Neural crest cell (in vitro differentiated cells): ENCODE data around the gene ATP6V0A1. TPM values are rescaled to one million over a fixed set of nuclear protein-coding genes. Genes with fewer than 3 reads are reported as not detected.

ENCODE experiments used
- DNase-seq: peaks from one replicate; pipeline ENCODE4 v3.0.0; 2021; ENCODE audit warnings: low read depth, mixed read lengths, low spot score
- H3K27ac Mint-ChIP-seq: one replicate; pipeline ENCODE4 v1.8.0; 2021; ENCODE audit warnings: mild to moderate bottlenecking, mixed read lengths; ENCODE audit not compliant: unreplicated experiment
- H3K27me3 Mint-ChIP-seq: 2 replicates; pipeline ENCODE4 v1.8.0; 2021; ENCODE audit warnings: low read depth, mild to moderate bottlenecking, mixed read lengths
- H3K36me3 Mint-ChIP-seq: 2 replicates; pipeline ENCODE4 v1.8.0; 2021; ENCODE audit warnings: low read depth, mild to moderate bottlenecking, mixed read lengths
- H3K4me1 Mint-ChIP-seq: 2 replicates; pipeline ENCODE4 v1.8.0; 2021; ENCODE audit warnings: mixed read lengths
- H3K4me3 Mint-ChIP-seq: one replicate; pipeline ENCODE4 v1.8.0; 2021; ENCODE audit warnings: mild to moderate bottlenecking, mixed read lengths
- H3K9me3 Mint-ChIP-seq: 2 replicates; pipeline ENCODE4 v1.8.0; 2021; ENCODE audit warnings: mixed read lengths
- total RNA-seq: library from RNA; stranded (reverse); gene quantifications from 2 replicates; pipeline ENCODE4 v1.2.1, GENCODE V29; 2021
- TF ChIP-seq, protein P1 (sequence below): fragments of 200-600 bp; sonication (generic); conservative IDR thresholded peaks from 2 replicates; pipeline ENCODE4 v1.5.0; 2021; ENCODE audit warnings: antibody characterized with exemption, mild to moderate bottlenecking

ATP6V0A1 gene
- total RNA-seq, 1 donor from 2014 or later: 59.4 TPM

DNA sequence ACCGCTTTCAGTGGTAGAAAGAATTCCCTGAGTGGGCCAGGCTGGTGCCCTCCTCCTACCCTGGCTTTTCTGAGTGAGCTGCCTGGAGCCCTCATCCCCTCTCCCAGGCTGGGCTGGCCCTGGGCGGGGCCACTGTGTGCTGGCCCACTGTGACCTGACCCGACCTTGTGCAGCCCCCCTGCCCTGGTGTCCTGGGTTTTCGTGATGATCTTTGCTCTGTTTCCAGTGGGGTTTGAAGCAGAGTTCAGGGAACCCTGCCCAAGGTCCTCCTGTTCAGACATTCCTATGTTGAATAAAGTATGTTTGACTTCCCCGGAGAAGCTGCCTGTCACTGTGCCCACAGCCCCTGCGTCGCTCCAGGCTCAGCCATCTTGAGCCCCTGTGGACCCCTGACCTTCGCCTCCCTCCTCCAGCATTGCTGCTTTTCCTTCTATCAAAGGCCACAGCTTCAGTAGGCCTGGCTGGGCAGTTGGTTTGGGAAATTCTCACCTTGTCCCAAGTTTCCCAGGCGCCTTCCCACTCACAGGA, 63.6 kb downstream of the ATP6V0A1 start:
- Mint-ChIP-seq H3K4me3 (no peak overlapping the region), H3K9me3 (no peaks in the 10 kb centered on the region), H3K27me3 (no peaks in the 10 kb centered on the region), H3K4me1 (peaks cover 59% of the 10 kb centered on the region), H3K36me3 (peaks cover 6% of the 10 kb centered on the region), H3K27ac (no peak overlapping the region)
- TF ChIP-seq, protein P1, sequence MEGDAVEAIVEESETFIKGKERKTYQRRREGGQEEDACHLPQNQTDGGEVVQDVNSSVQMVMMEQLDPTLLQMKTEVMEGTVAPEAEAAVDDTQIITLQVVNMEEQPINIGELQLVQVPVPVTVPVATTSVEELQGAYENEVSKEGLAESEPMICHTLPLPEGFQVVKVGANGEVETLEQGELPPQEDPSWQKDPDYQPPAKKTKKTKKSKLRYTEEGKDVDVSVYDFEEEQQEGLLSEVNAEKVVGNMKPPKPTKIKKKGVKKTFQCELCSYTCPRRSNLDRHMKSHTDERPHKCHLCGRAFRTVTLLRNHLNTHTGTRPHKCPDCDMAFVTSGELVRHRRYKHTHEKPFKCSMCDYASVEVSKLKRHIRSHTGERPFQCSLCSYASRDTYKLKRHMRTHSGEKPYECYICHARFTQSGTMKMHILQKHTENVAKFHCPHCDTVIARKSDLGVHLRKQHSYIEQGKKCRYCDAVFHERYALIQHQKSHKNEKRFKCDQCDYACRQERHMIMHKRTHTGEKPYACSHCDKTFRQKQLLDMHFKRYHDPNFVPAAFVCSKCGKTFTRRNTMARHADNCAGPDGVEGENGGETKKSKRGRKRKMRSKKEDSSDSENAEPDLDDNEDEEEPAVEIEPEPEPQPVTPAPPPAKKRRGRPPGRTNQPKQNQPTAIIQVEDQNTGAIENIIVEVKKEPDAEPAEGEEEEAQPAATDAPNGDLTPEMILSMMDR: no peak
- DNase-seq: no peak

DNA sequence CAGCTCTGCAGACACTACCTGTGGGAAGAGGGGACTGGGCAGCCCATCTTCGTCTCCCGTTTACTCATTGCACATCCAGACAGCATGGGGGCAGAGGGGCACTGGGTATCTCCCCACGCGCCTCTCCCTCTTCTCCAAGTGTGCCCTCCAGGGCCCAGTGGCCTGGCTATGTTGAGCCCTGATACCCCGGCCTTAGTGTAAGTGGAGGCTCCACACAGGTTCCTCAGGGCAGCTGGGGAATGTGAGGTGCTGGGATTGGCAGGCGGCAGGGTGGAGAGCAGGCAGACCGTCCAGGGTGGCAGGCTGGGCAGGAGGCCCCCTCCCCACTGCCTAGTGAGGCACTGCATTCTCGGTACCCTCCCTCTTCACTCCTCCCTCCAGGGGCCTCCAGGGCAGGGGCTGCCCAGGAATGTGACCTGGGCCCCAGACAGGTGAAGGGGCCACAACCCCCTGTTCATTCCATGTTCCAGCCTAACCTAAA, 64.2 kb downstream of the ATP6V0A1 start:
- H3K4me1 Mint-ChIP-seq: peaks cover 56% of the 10 kb centered on the region
- H3K36me3 Mint-ChIP-seq: peaks cover 6% of the 10 kb centered on the region
- no peak for DNase-seq
- no peak overlapping the region for H3K27ac Mint-ChIP-seq
- no peak overlapping the region for H3K4me3 Mint-ChIP-seq
- TF ChIP-seq, protein P1: no peak
- H3K27me3 Mint-ChIP-seq: no peaks in the 10 kb centered on the region
- no peaks in the 10 kb centered on the region for H3K9me3 Mint-ChIP-seq

DNA sequence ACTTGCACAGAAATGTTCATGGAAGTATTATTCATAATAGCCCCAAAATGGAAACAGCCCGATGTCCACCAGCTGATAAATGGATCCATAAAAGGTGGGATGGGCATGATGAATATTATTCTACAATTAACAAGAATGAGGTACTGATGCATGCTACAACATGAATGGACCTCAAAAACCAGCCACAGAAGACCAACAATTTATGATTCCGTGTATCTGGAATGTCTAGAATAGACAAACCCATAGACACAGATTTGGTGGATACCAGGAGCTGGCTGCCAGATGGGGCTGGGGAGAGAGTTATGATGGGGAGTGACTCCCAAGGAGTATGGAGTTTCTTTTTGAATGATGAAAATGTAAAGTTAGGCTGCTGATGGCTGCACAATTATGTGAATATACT, 66.5 kb downstream of the ATP6V0A1 start:
- H3K36me3 Mint-ChIP-seq: peaks cover 6% of the 10 kb centered on the region
- no peak for DNase-seq
- H3K4me3 Mint-ChIP-seq: no peak overlapping the region
- H3K27ac Mint-ChIP-seq: no peak overlapping the region
- TF ChIP-seq, protein P1: no peak
- peaks cover 33% of the 10 kb centered on the region for H3K4me1 Mint-ChIP-seq
- no peaks in the 10 kb centered on the region for H3K27me3 Mint-ChIP-seq
- H3K9me3 Mint-ChIP-seq: no peaks in the 10 kb centered on the region

DNA sequence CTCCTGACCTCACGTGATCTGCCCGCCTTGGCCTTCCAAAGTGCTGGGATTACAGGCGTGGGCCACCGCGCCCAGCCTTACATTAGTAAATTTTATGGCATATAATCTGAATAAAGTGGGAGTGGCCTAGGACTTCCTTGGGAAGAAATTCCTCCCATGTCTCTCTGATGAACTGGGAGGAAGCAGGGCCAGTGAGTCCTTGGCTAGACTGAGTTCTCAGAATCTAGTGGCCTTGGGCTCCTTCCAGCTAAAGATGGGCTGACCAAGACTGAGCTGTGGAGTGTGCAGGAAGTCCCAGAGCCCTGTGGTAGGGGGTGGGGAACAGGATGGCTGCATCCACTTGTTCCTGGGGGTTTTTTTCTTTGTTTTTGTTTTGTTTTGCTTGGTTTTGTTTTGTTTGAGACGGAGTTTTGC, 67.4 kb downstream of the ATP6V0A1 start:
- H3K27ac Mint-ChIP-seq: no peak overlapping the region
- no peak overlapping the region for H3K4me3 Mint-ChIP-seq
- no peaks in the 10 kb centered on the region for H3K27me3 Mint-ChIP-seq
- peaks cover 25% of the 10 kb centered on the region for H3K4me1 Mint-ChIP-seq
- no peak for DNase-seq
- TF ChIP-seq, protein P1: no peak
- no peaks in the 10 kb centered on the region for H3K9me3 Mint-ChIP-seq
- peaks cover 6% of the 10 kb centered on the region for H3K36me3 Mint-ChIP-seq

DNA sequence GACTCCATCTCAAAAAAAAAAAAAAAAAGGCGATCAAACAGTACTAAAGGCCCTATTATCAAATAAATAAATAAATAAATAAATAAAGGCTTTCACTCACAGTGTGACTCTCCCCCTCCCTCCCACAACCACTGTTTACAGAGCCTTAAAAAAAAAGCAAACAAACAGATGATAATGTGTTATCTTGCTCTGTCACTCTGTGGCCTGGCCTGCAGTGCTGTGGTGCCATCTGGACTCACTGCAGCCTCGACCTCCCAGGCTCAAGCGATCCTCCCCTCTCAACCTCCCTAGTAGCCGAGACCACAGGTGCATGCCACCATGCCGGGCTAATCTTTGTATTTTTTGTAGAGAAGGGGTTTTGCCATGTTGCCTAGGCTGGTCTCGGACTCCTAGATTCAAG, 69.3 kb downstream of the ATP6V0A1 start:
- H3K9me3 Mint-ChIP-seq: no peaks in the 10 kb centered on the region
- no peak overlapping the region for H3K27ac Mint-ChIP-seq
- H3K36me3 Mint-ChIP-seq: no peaks in the 10 kb centered on the region
- no peak for DNase-seq
- TF ChIP-seq, protein P1: no peak
- no peaks in the 10 kb centered on the region for H3K27me3 Mint-ChIP-seq
- no peak overlapping the region for H3K4me3 Mint-ChIP-seq
- H3K4me1 Mint-ChIP-seq: peaks cover 14% of the 10 kb centered on the region

DNA sequence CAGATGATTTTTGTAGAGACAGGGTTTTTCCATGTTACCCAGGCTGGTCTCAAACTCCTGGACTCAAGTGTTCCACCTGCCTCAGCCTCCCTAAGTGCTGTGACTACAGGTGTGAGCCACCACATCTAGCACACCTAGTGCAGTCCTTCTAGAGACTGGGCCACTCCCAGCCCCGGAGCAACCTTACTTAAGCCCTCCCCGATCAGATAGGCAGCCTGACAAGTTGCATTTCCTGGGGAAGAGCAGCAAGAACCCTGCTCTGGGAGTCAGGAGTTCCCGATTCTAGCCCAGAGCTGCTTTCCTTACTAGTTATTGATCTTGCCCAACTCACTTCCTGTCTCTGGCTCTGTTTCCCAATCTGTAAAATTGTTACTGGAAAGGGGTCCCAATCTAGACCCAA, 70.4 kb downstream of the ATP6V0A1 start:
- H3K4me3 Mint-ChIP-seq: no peak overlapping the region
- no peak overlapping the region for H3K27ac Mint-ChIP-seq
- H3K27me3 Mint-ChIP-seq: no peaks in the 10 kb centered on the region
- peaks cover 10% of the 10 kb centered on the region for H3K4me1 Mint-ChIP-seq
- H3K9me3 Mint-ChIP-seq: no peaks in the 10 kb centered on the region
- no peak for DNase-seq
- TF ChIP-seq, protein P1: no peak
- no peaks in the 10 kb centered on the region for H3K36me3 Mint-ChIP-seq
